AG09319 (cell line): ENCODE data around the gene GRIN2A.

Experiments
- DNase-seq: peaks from one replicate; pipeline ENCODE4 v3.0.0-alpha.2; 2010; ENCODE audit warnings: low read depth; ENCODE audit errors: extremely low read depth
- CTCF ChIP-seq: IDR thresholded peaks from 2 replicates; pipeline ENCODE4 v1.5.1; 2011; ENCODE audit warnings: low read depth, mild to moderate bottlenecking, inconsistent platforms, low read length, moderate library complexity

The GRIN2A gene

GRCh38 chr16:10220942-10221341, 38.7 kb upstream of the GRIN2A start:
- no peak for DNase-seq
- no peak for TF ChIP-seq CTCF

DNA sequence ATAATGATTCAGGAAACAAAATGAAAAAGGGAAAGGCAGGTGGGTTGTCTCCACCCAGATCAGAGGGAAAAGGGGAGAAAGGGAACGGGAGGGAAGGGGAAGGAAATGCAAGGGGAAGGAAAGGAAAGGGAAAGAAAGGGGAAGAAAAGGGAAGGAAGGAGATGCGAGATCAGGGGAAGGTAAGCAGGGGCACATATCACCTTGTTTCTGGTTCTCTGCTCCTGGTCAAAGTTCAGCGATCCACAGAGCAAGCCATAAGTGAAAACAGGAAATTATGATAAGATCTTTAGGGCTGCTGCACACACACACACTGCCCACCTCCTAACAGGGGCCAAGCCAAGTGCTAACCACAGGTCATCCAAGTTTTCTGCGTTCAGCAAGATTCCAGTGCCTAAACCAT, 37.5 kb upstream of the GRIN2A start:
- no peak for TF ChIP-seq CTCF
- DNase-seq, result no peak

DNA sequence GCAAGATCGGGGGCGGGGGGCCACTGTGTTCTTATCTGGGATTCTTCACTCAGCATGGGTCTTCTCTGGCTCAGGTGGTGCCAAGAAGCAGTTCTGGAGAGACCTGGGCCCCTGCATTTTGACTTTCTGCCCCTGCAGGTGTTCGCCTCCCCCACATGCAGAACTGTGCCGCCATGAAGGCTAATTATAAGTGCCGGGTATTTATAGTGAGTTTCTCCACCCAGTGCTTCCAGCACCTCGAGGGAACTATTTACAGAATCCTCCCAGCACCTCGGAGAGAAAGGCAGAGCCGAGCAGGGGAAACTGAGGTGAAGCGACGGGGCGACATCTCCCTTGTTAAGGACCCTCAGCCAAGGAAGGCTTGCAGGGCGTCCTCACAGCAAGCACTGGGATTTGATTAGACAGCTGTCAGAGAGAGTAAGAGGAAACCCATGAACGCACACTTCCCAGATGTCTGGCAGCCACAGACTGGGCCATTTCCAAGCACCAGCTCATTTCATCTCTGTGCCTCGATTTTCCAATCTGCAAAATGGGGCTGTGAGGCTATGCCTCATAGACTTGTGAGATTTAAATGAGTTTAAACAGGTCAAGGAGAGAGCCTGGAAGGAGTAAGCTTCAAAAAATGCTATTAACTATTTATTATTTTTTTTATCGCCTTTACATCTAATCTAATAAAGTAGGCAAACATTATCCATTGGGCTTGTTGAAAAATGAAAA, 36.4 kb upstream of the GRIN2A start:
- no peak for TF ChIP-seq CTCF
- DNase-seq, result no peak

GRCh38 chr16:10213748-10214147, 31.5 kb upstream of the GRIN2A start:
- no peak for TF ChIP-seq CTCF
- no peak for DNase-seq

- no peak for DNase-seq
- TF ChIP-seq CTCF, result no peak
These were observed 28.7 kb upstream of the GRIN2A start for GRCh38 chr16:10210944-10211343.

GRCh38 chr16:10206865-10207264, 24.6 kb upstream of the GRIN2A start:
- DNase-seq, result no peak

DNA sequence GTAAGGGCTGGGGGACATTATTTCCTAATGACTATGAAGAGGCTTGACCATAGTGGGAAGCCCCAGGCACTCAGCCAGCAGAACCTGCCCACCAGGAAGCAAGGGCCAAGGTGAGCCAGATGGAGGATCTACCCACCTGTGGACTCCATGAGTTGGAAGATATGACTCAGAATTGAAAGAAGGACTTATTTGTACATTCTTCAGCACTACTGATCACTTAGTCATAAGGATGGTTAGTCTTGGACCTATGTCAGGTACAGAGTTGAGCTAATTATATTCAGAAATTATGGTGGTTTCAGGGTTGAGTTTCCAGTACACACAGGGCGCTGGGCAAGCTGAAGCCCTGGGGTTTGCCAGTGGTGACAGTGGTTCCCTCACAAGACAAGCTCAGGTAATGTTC, 24.0 kb upstream of the GRIN2A start:
- DNase-seq, result no peak
- TF ChIP-seq CTCF, result no peak

More at GRCh38 chr16:10206865-10207264, 24.6 kb upstream of the GRIN2A start:
- no peak for TF ChIP-seq CTCF
